A673 (cell line): ENCODE measurements around the gene SLC9A2. TPM values are rescaled to one million over a fixed set of nuclear protein-coding genes. Genes with fewer than 3 reads are reported as not detected.

Experiments used
- BruUV-seq: library from RNA; stranded (reverse); fragments of 400-500 nt; replicated peaks from 2 replicates; lab custom pipeline; 2021; lab: Mats Ljungman, UMichigan
- CTCF ChIA-PET: fragments of 300-600 bp; sonication (Branson Sonifier 250); formaldehyde crosslinking; loops from one replicate; lab custom pipeline; 2022; ENCODE audit warnings: antibody characterized with exemption; lab: Charles Lee
- POLR2A ChIA-PET: fragments of 300-600 bp; sonication (Branson Sonifier 250); formaldehyde crosslinking; loops from one replicate; lab custom pipeline; 2022; ENCODE audit warnings: antibody characterized with exemption; ENCODE audit not compliant: low non-redundant PET; lab: Charles Lee
- DNase-seq: peaks from one replicate; pipeline ENCODE4 v3.0.0-alpha.2; 2015; ENCODE audit warnings: low spot score
- H3K27ac ChIP-seq: fragments of 200-600 bp; sonication (generic); 2 replicates; pipeline ENCODE4 v1.5.1; 2016; ENCODE audit warnings: mixed run types, low read depth, mild to moderate bottlenecking, mixed read lengths, antibody characterized with exemption, low read length; ENCODE audit not compliant: poor library complexity, severe bottlenecking
- H3K27me3 ChIP-seq: fragments of 200-600 bp; sonication (generic); replicated peaks from 2 replicates; pipeline ENCODE4 v1.6.1; 2017; ENCODE audit warnings: mixed run types, low read depth, mild to moderate bottlenecking, mixed read lengths, antibody characterized with exemption, low read length; ENCODE audit not compliant: insufficient read depth, poor library complexity
- H3K36me3 ChIP-seq: fragments of 200-600 bp; sonication (generic); 2 replicates; pipeline ENCODE4 v1.6.1; 2016; ENCODE audit warnings: mixed run types, mild to moderate bottlenecking, mixed read lengths, antibody characterized with exemption, low read length; ENCODE audit not compliant: insufficient read depth, poor library complexity, severe bottlenecking
- H3K4me1 ChIP-seq: fragments of 200-600 bp; sonication (generic); 2 replicates; pipeline ENCODE4 v1.6.1; 2017; ENCODE audit warnings: mixed run types, mild to moderate bottlenecking, mixed read lengths, antibody characterized with exemption, low read length; ENCODE audit not compliant: insufficient read depth, poor library complexity, severe bottlenecking
- H3K4me3 ChIP-seq: fragments of 200-600 bp; sonication (generic); 2 replicates; pipeline ENCODE4 v1.5.1; 2016; ENCODE audit warnings: low read depth, mixed run types, mild to moderate bottlenecking, mixed read lengths, low read length; ENCODE audit not compliant: poor library complexity, severe bottlenecking
- H3K9me3 ChIP-seq: fragments of 200-600 bp; sonication (generic); 2 replicates; pipeline ENCODE4 v1.6.1; 2016; ENCODE audit warnings: mixed run types, low read depth, mild to moderate bottlenecking, mixed read lengths, antibody characterized with exemption, low read length; ENCODE audit not compliant: poor library complexity, severe bottlenecking
- CTCF ChIP-seq: fragments of 300-800, 200-600 bp; sonication (generic); conservative IDR thresholded peaks from 2 replicates; pipeline ENCODE4 v1.5.1; 2017; ENCODE audit warnings: low read depth, mild to moderate bottlenecking, antibody characterized with exemption, low read length, moderate library complexity, mixed read lengths
- EZH2 ChIP-seq: fragments of 200-600 bp; sonication (generic); IDR thresholded peaks from 2 replicates; pipeline ENCODE4 v1.6.1; 2017; ENCODE audit warnings: borderline replicate concordance, low read depth, mild to moderate bottlenecking, mixed read lengths, antibody characterized with exemption, low read length; ENCODE audit not compliant: poor library complexity, severe bottlenecking
- intact Hi-C: fragments of 100-400 bp; cut with micrococcal nuclease; formaldehyde crosslinking; loops from one replicate; pipeline ENCODE4 v1.10.0; 2022; ENCODE audit not compliant: unreplicated experiment
- total RNA-seq: library from RNA; stranded (reverse); gene quantifications from 2 replicates; pipeline ENCODE4 v1.2.3, GENCODE V29; 2021

SLC9A2 gene
- total RNA-seq, 1 experiment from 2014 or later = not detected

GRCh38 chr2:102588213-102588939 is 31.0 kb upstream of the SLC9A2 start:
- Histone ChIP-seq H3K36me3 (no peaks in the 10 kb centered on the region), H3K4me3 (no peak overlapping the region), H3K4me1 (no peaks in the 10 kb centered on the region), H3K27me3 (no peaks in the 10 kb centered on the region), H3K9me3 (no peaks in the 10 kb centered on the region), H3K27ac (no peak overlapping the region)
- intact Hi-C loops = no loop called here
- no TSS peak for BruUV-seq
- no peak for DNase-seq
- TF ChIP-seq CTCF = no peak
- no peak for TF ChIP-seq EZH2
- ChIA-PET POLR2A (no interaction called here), CTCF (no interaction called here)

DNA sequence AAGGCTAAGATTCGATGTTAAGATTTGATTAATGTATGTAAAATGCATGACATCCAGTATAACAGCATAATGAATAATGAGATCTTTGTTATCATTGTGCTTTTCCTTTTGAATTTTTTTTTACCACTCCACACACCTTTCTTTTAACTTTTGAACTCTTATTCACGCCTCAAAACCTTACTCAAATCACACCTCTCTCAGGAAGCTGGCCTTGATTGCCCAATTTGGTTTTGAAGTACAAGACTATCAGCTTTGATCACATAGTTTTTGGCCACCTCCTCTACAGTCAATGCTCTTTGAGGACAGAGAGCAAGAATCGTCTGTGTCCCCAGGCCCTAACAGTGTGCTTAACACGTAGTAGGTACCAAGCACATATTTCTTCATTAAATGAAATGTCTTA is 29.9 kb upstream of the SLC9A2 start:
- Histone ChIP-seq H3K4me1 (no peaks in the 10 kb centered on the region), H3K36me3 (no peaks in the 10 kb centered on the region), H3K9me3 (no peaks in the 10 kb centered on the region), H3K4me3 (no peak overlapping the region), H3K27ac (no peak overlapping the region), H3K27me3 (no peaks in the 10 kb centered on the region)
- no peak for TF ChIP-seq CTCF
- no peak for TF ChIP-seq EZH2
- DNase-seq = no peak
- no TSS peak for BruUV-seq
- ChIA-PET POLR2A (no interaction called here), CTCF (no interaction called here)
- intact Hi-C loops = no loop called here

GRCh38 chr2:102591491-102592045 is 27.8 kb upstream of the SLC9A2 start:
- TF ChIP-seq EZH2 (no peak), CTCF (no peak)
- H3K4me1 ChIP-seq = no peaks in the 10 kb centered on the region
- intact Hi-C loops = no loop called here
- no TSS peak for BruUV-seq
- no peaks in the 10 kb centered on the region for H3K27me3 ChIP-seq
- no peak for DNase-seq
- H3K4me3 ChIP-seq = no peak overlapping the region
- POLR2A ChIA-PET = no interaction called here
- H3K36me3 ChIP-seq = no peaks in the 10 kb centered on the region
- no peaks in the 10 kb centered on the region for H3K9me3 ChIP-seq
- CTCF ChIA-PET = no interaction called here
- H3K27ac ChIP-seq = no peak overlapping the region
